IPS-18a (cell line): ENCODE data around the gene HDGFL2.

ENCODE experiments used
- H3K27ac ChIP-seq: one replicate; pipeline ENCODE4 v1.5.1; 2013; ENCODE audit warnings: low read length
- H3K27me3 ChIP-seq: one replicate; pipeline ENCODE4 v1.6.1; 2013; ENCODE audit warnings: mild to moderate bottlenecking, low read length; ENCODE audit not compliant: control insufficient read depth, insufficient read depth
- H3K36me3 ChIP-seq: one replicate; pipeline ENCODE4 v1.6.1; 2013; ENCODE audit warnings: low read depth, low read length; ENCODE audit not compliant: control insufficient read depth
- H3K4me1 ChIP-seq: one replicate; pipeline ENCODE4 v1.6.1; 2013; ENCODE audit warnings: low read depth, low read length; ENCODE audit not compliant: control insufficient read depth
- H3K4me3 ChIP-seq: one replicate; pipeline ENCODE4 v1.5.1; 2013; ENCODE audit warnings: low read length
- H3K9ac ChIP-seq: one replicate; pipeline ENCODE4 v1.6.1; 2013; ENCODE audit warnings: mild to moderate bottlenecking, low read length, moderate library complexity
- H3K9me3 ChIP-seq: one replicate; pipeline ENCODE4 v1.6.1; 2013; ENCODE audit warnings: low read depth, low read length; ENCODE audit not compliant: control insufficient read depth

HDGFL2 gene

DNA sequence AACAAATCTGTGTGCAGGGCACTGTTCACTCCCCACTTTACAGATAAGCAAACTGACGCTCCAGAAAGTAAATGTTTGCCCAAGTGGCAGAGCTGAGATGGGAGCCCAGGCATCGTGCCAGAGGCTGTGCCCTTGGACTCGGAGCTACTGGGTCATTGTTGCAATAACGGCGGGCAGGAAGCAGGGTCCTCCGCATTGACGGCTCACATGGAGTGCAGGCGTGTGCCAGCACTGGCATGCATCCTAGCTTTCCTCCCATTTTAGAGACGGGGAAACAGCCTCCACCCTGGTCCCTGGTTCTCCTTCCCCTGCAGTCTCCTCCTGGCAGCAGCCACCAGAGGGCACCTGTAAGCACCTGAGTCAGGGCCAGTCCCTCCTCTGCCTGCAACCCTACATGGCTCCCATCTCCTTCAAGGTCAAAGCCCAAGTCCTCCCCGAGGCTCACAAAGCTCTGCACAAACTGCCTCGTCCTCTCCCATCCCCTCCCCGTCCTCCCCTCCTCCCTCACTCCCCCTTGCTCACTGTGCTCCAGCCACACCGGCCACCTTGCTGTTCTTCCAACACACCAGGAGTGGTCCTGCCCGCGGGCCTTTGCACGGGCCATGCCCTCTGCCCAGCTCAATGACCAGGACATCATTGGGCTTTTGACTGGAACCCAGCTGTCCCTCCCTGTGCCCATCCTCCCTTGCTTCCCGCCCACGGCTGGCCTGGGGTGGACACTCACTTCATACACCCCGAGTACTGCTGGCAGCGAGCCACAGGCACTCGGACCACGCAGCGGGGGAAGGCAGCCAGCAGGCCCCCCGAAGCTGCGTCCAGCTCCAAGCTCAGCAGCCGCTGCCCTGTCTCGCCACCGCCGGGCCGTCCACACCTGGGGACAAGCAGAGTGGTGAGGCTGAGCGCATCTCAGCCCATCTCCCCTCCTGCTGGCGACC, 75.5 kb downstream of the HDGFL2 start:
- Histone ChIP-seq H3K27ac (no peak overlapping the region), H3K9ac (no peak overlapping the region), H3K9me3 (no peaks in the 10 kb centered on the region), H3K4me3 (no peak overlapping the region), H3K36me3 (peaks cover 10% of the 10 kb centered on the region), H3K27me3 (no peaks in the 10 kb centered on the region), H3K4me1 (no peaks in the 10 kb centered on the region)

DNA sequence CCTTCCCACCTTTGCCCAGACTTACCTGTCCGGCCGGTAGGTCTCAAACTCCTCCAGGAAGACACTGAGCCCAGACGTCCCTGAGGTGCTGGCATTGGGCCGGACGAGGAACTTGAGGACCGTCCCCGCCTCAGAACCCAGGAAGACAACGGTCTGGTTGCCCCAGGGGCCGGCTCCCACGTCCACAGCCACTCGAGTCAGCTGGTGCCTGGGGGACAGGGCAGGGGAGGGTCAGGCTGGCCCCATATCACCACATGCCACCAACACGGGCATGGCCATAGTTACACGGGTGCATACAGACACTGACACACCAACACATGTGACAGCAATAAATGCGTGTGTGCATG, 76.1 kb downstream of the HDGFL2 start:
- Histone ChIP-seq H3K9ac (no peak overlapping the region), H3K4me3 (no peak overlapping the region), H3K27ac (no peak overlapping the region), H3K9me3 (no peaks in the 10 kb centered on the region), H3K36me3 (peaks cover 16% of the 10 kb centered on the region), H3K4me1 (no peaks in the 10 kb centered on the region), H3K27me3 (no peaks in the 10 kb centered on the region)

DNA sequence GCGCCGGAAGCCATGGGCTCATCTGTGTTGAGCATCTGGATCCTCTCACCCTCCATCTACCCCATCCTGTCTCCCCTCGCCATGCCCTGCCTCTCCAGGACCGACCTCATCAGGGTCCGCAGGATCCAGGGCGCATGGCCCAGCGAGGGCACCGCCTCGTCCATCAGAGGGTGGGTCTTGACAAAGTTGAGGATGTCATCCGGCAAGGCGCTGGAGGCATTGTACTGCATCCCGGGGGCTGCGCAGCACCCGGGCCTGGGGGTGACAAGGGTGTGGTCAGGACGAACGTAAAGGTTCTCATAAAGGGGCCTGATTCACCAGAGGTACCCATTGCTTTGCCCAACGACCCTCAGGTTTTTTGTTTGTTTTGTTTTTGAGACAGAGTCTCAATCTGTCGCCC, 77.9 kb downstream of the HDGFL2 start:
- Histone ChIP-seq H3K36me3 (peaks cover 25% of the 10 kb centered on the region), H3K4me3 (no peak overlapping the region), H3K9ac (no peak overlapping the region), H3K27me3 (no peaks in the 10 kb centered on the region), H3K4me1 (no peaks in the 10 kb centered on the region), H3K27ac (no peak overlapping the region), H3K9me3 (no peaks in the 10 kb centered on the region)

DNA sequence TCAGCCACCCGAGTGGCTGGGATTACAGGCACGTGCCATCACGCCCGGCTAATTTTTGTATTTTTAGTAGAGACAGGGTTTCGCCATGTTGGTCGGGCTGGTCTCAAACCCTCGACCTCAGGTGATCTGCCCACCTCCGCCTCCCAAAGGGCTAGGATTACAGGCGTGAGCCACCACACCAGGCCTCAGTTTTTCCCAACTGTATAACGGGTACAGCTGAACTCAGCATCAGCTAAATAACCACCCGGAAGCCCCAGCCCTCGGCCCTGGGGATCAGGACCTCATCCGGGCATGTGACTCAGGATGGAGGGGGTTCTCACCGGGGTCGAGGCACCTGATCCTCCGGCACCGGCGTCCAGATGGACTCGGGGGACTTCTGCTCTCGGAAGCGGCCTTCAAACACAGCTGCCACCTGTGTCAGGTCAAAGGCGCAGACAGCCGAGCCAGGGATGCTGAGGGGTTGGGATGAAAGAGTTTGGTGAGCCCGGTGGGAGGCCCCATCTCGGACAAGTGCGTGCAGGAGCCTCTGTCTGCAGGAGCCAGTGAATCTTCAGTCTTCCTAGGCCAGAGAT, 78.5 kb downstream of the HDGFL2 start:
- peaks cover 25% of the 10 kb centered on the region for H3K36me3 ChIP-seq
- H3K9ac ChIP-seq = no peak overlapping the region
- no peak overlapping the region for H3K4me3 ChIP-seq
- no peak overlapping the region for H3K27ac ChIP-seq
- no peaks in the 10 kb centered on the region for H3K9me3 ChIP-seq
- H3K4me1 ChIP-seq = no peaks in the 10 kb centered on the region
- no peaks in the 10 kb centered on the region for H3K27me3 ChIP-seq
